ENCODE data around the gene PKD2L2. TPM values are rescaled to one million over a fixed set of nuclear protein-coding genes. Genes with fewer than 3 reads are reported as not detected.

PKD2L2 gene
- total RNA-seq: not detected in 2 replicates

GRCh38 chr5:137888863-137889759, at the start of gene PKD2L2:
PKD2L2 (plus strand) TSS chr5:137889457; CDS start chr5:137889492, 35 bp downstream.

DNA sequence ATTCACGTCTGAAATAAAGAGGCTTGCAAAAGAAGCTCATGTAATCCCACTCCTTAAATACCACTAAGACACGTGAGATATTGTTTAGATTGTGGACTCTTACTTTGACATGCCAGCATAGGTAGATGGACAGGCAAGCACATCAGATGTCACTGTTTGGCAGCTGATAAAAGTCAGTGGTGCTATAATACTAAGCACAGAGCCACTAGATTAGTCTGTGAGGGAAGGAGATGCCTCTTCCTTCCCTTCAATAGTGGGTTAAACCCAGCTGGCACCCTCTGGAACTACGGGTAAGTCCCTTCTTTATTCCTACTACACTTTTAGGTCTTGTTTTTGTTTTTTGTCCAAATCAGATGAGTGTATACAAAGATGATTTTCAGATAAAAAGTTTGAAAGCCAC, 21.6 kb upstream of the PKD2L2 start, which contains the start of gene MYOT:
MYOT (plus strand) TSS at position 197 of the 400 bp plus-strand sequence. CDS start 2,792 bp downstream, outside the sequence.

Other genes starting within 250 kb of the PKD2L2 start
- 3.4 and 5.1 TPM in 2 replicates for gene KLHL3, start 153.4 kb upstream of the PKD2L2 start, total RNA-seq
- gene HNRNPA0, start 135.1 kb upstream of the PKD2L2 start, total RNA-seq: 9.9 and 10.0 TPM in 2 replicates
- not detected in 2 replicates for gene MYOT, start 21.6 kb upstream of the PKD2L2 start, total RNA-seq
- gene FAM13B, start 143.6 kb downstream of the PKD2L2 start, total RNA-seq: 4.5 and 15.1 TPM in 2 replicates
- gene WNT8A, start 194.6 kb downstream of the PKD2L2 start, total RNA-seq: not detected in 2 replicates
- 1.2 and 1.4 TPM in 2 replicates for gene NME5, start 250.0 kb downstream of the PKD2L2 start, total RNA-seq

Measured in pericardium fibroblast (primary cell).